Activated B cell treated with CpG ODN at 0.5 μM for 24 hours (primary cell): ENCODE results near the gene BLZF1. TPM values are rescaled to one million over a fixed set of nuclear protein-coding genes. Genes with fewer than 3 reads are reported as not detected.
"Not testable (repeated sequence)": the region's sequence is repeated elsewhere in the genome, so short reads cannot be mapped to it uniquely, and the experiment has no call there.

ENCODE experiments used
- ATAC-seq: fragments of 200-7000 bp; cut with Tn5 transposase; one replicate; pipeline ENCODE4 v1.10.0; 2021; ENCODE audit warnings: low read depth, mild to moderate bottlenecking, moderate library complexity
- CTCF ChIA-PET: fragments of 350-600 bp; sonication (Branson Sonifier 250); formaldehyde crosslinking; loops from one replicate; lab custom pipeline; 2021; ENCODE audit warnings: antibody characterized with exemption; lab: Charles Lee
- POLR2A ChIA-PET: fragments of 350-600 bp; sonication (Branson Sonifier 250); formaldehyde crosslinking; loops from one replicate; lab custom pipeline; 2021; ENCODE audit warnings: antibody characterized with exemption; lab: Charles Lee
- DNase-seq: peaks from one replicate; pipeline ENCODE4 v3.0.0; 2022
- H3K27ac Mint-ChIP-seq: one replicate; pipeline ENCODE4 v1.8.0; 2020; ENCODE audit warnings: mixed read lengths
- H3K27me3 Mint-ChIP-seq: one replicate; pipeline ENCODE4 v1.8.0; 2021; ENCODE audit warnings: mixed read lengths
- H3K36me3 Mint-ChIP-seq: one replicate; pipeline ENCODE4 v1.8.0; 2021; ENCODE audit warnings: low read depth, mixed read lengths
- H3K4me1 Mint-ChIP-seq: one replicate; pipeline ENCODE4 v1.8.0; 2021; ENCODE audit warnings: mixed read lengths
- H3K4me3 Mint-ChIP-seq: one replicate; pipeline ENCODE4 v1.8.0; 2020; ENCODE audit warnings: mild to moderate bottlenecking, mixed read lengths
- H3K9me3 Mint-ChIP-seq: one replicate; pipeline ENCODE4 v1.8.0; 2020; ENCODE audit warnings: mixed read lengths
- intact Hi-C: fragments of 100-400 bp; cut with micrococcal nuclease; formaldehyde crosslinking; loops from one replicate; pipeline ENCODE4 v1.15.1; 2024
- total RNA-seq: library from RNA; stranded (reverse); gene quantifications from 2 replicates; pipeline ENCODE4 v1.2.3, GENCODE V29; 2022
- TF ChIP-seq, protein P1 (sequence below): fragments of 200-600 bp; IDR thresholded peaks from one replicate; pipeline ENCODE4 v1.8.0; 2022; ENCODE audit warnings: antibody characterized with exemption, mild to moderate bottlenecking

Gene BLZF1
- total RNA-seq, 1 donor from 2014 or later = 14.3 TPM

DNA sequence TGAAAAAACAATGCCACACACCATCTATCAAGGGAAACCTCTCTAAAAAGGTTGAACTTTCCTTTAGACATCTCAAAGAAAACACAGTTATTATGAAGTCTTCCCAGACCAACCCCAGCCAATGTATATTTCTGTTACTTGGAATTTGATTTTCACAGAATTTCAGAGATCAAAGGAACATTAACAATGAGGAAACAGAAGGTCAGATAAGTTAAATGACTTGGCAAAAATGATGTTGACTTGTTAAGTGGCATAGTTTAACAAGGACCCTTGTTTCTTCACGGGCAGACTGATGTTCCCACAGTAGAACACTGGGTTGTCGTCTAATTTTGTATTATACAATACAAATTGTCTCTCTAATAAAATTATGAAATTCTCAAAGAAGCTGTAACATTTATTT lies 29.4 kb upstream of the BLZF1 start:
- Mint-ChIP-seq H3K27ac (no peak overlapping the region), H3K4me1 (peaks cover 19% of the 10 kb centered on the region), H3K4me3 (no peak overlapping the region), H3K9me3 (peaks cover 7% of the 10 kb centered on the region), H3K27me3 (no peaks in the 10 kb centered on the region), H3K36me3 (peaks cover 20% of the 10 kb centered on the region)
- ChIA-PET CTCF (interaction anchor here (1.1 kb wide), 1 partner anchor 996 kb away, joined by 3 read pairs; no protein-coding TSS in a partner anchor), POLR2A (no interaction called here)
- no peak for DNase-seq
- ATAC-seq = no peak
- intact Hi-C loops = no loop called here
- TF ChIP-seq, protein P1, sequence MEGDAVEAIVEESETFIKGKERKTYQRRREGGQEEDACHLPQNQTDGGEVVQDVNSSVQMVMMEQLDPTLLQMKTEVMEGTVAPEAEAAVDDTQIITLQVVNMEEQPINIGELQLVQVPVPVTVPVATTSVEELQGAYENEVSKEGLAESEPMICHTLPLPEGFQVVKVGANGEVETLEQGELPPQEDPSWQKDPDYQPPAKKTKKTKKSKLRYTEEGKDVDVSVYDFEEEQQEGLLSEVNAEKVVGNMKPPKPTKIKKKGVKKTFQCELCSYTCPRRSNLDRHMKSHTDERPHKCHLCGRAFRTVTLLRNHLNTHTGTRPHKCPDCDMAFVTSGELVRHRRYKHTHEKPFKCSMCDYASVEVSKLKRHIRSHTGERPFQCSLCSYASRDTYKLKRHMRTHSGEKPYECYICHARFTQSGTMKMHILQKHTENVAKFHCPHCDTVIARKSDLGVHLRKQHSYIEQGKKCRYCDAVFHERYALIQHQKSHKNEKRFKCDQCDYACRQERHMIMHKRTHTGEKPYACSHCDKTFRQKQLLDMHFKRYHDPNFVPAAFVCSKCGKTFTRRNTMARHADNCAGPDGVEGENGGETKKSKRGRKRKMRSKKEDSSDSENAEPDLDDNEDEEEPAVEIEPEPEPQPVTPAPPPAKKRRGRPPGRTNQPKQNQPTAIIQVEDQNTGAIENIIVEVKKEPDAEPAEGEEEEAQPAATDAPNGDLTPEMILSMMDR = no peak

DNA sequence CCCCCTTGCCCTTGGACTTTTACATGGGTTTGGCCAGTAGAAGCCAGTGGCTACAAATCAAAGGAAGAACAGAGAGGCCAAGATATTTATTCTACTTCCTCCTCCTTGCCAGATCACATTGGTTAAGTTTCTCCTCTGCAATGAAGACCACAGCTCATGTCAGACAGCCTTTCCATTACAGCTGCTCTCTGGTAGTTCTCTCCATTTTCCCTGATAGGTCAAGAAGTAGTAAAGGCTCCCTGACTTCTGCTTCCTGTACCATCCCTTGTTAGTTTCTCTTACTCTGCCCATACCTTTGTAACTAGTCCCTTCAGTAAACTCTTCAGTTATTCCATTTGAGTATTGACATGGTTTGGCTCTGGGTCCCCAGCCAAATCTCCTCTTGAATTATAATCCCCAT lies 28.2 kb upstream of the BLZF1 start:
- H3K27me3 Mint-ChIP-seq = no peaks in the 10 kb centered on the region
- ATAC-seq = no peak
- no peak for DNase-seq
- ChIA-PET POLR2A (no interaction called here), CTCF (interaction anchor here (1.1 kb wide), 1 partner anchor 997 kb away, joined by 3 read pairs; no protein-coding TSS in a partner anchor)
- H3K4me1 Mint-ChIP-seq = peaks cover 17% of the 10 kb centered on the region
- peaks cover 7% of the 10 kb centered on the region for H3K9me3 Mint-ChIP-seq
- TF ChIP-seq, protein P1 = no peak
- intact Hi-C loops = no loop called here
- peaks cover 17% of the 10 kb centered on the region for H3K36me3 Mint-ChIP-seq
- no peak overlapping the region for H3K27ac Mint-ChIP-seq
- H3K4me3 Mint-ChIP-seq = no peak overlapping the region

DNA sequence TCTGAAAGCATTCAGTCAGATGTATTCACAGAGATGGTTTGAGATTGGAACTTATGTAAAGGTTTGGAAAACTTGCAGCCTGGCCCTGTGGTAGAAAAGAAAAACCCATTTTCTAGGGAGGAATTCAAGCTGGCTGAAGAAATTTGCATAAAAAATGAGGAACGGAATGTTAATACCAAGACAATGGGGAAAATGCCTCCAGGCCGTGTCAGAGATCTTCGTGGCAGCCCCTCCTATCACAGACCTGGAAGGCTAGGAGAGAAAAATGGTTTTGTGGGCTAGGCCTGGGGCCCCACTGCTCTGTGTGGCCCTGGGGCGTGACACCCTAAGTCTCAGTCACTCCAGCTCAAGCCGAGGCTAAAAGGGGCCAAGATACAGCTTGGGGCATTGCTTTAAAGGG lies 27.1 kb upstream of the BLZF1 start:
- no peak overlapping the region for H3K27ac Mint-ChIP-seq
- TF ChIP-seq, protein P1 = no peak
- peaks cover 8% of the 10 kb centered on the region for H3K36me3 Mint-ChIP-seq
- ChIA-PET POLR2A (no interaction called here), CTCF (no interaction called here)
- no peak for ATAC-seq
- no peak overlapping the region for H3K4me3 Mint-ChIP-seq
- intact Hi-C loops = no loop called here
- no peaks in the 10 kb centered on the region for H3K27me3 Mint-ChIP-seq
- peaks cover 17% of the 10 kb centered on the region for H3K4me1 Mint-ChIP-seq
- no peak for DNase-seq
- H3K9me3 Mint-ChIP-seq = peaks cover 1% of the 10 kb centered on the region

DNA sequence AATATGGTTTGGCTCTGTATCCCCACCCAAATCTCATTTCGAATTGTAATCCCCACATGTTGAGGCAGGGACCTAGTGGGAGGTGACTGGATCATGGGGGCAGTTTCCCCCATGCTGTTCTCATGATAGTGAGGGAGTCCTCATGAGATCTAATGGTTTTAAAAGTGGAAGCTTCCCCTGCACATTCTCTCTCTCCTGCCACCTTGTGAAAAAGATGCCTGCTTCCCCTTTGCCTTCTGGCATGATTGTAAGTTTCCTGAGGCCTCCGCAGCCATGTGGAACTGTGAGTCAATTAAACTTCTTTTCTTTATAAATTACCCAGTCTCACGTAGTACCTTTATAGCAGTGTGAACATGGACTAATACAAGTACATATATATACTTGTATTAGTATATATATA lies 25.9 kb upstream of the BLZF1 start:
- H3K4me1 Mint-ChIP-seq = peaks cover 17% of the 10 kb centered on the region
- CTCF ChIA-PET, ATAC-seq, H3K27ac Mint-ChIP-seq, H3K4me3 Mint-ChIP-seq, POLR2A ChIA-PET, H3K27me3 Mint-ChIP-seq, H3K36me3 Mint-ChIP-seq, DNase-seq, intact Hi-C loops, H3K9me3 Mint-ChIP-seq: not testable (repeated sequence)

DNA sequence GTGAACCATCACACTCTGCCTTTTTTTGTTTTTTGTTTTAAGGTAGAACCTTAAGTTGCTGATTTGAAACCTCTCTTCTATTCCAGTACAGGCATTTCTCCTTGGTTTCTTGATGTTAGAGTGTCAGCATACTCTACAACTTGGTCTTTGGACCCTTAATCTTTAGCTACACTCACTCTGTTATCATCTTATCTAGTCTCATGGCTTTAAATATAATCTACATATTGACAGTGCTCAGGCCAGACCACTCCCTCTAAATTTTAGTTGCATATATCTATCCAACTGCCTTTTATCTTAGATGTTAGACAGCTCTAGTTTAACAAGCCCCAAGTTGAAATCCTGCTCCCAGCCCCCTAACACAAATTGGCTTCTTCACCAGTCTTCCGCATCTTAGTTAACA lies 22.5 kb upstream of the BLZF1 start:
- no peak for ATAC-seq
- H3K27ac Mint-ChIP-seq = no peak overlapping the region
- peaks cover 1% of the 10 kb centered on the region for H3K9me3 Mint-ChIP-seq
- ChIA-PET POLR2A (no interaction called here), CTCF (interaction anchor here (0.6 to 0.9 kb wide), 2 partner anchors 21 to 1002 kb away, joined by 3 read pairs; no protein-coding TSS in a partner anchor)
- H3K27me3 Mint-ChIP-seq = no peaks in the 10 kb centered on the region
- TF ChIP-seq, protein P1 = no peak
- no peak overlapping the region for H3K4me3 Mint-ChIP-seq
- H3K36me3 Mint-ChIP-seq = no peaks in the 10 kb centered on the region
- H3K4me1 Mint-ChIP-seq = peaks cover 7% of the 10 kb centered on the region
- no peak for DNase-seq
- intact Hi-C loops = no loop called here
